MM.1S (cell line): ENCODE data around the gene ABO.

Source experiments
- DNase-seq: peaks from one replicate; pipeline ENCODE4 v3.0.0-alpha.2; 2015
- H2AFZ ChIP-seq: fragments of 300-600 bp; sonication (generic); 2 replicates; pipeline ENCODE4 v1.6.0; 2016; ENCODE audit warnings: antibody characterized with exemption, low read length
- H3F3A ChIP-seq: fragments of 300-600 bp; sonication (generic); 2 replicates; pipeline ENCODE4 v1.6.1; 2016; ENCODE audit warnings: mild to moderate bottlenecking, antibody characterized with exemption, low read length, moderate library complexity, mixed read lengths; ENCODE audit not compliant: insufficient read depth
- H3K27ac ChIP-seq: fragments of 300-600 bp; sonication (generic); 2 replicates; pipeline ENCODE4 v1.5.1; 2016; ENCODE audit warnings: mild to moderate bottlenecking, low read length
- H3K27me3 ChIP-seq: fragments of 300-600 bp; sonication (generic); replicated peaks from 2 replicates; pipeline ENCODE4 v1.6.0; 2016; ENCODE audit warnings: low read length; ENCODE audit not compliant: insufficient read depth
- H3K36me3 ChIP-seq: fragments of 300-600 bp; sonication (generic); replicated peaks from 2 replicates; pipeline ENCODE4 v1.6.1; 2016; ENCODE audit warnings: mild to moderate bottlenecking, low read length, mixed read lengths; ENCODE audit not compliant: insufficient read depth
- H3K4me1 ChIP-seq: fragments of 300-600 bp; sonication (generic); 2 replicates; pipeline ENCODE4 v1.6.1; 2016; ENCODE audit warnings: low read length, mixed read lengths
- H3K4me2 ChIP-seq: fragments of 300-600 bp; sonication (generic); 2 replicates; pipeline ENCODE4 v1.6.0; 2016; ENCODE audit warnings: low read depth, low read length
- H3K4me3 ChIP-seq: fragments of 300-600 bp; sonication (generic); 2 replicates; pipeline ENCODE4 v1.5.1; 2016; ENCODE audit warnings: low read length, mixed read lengths
- H3K79me2 ChIP-seq: fragments of 300-600 bp; sonication (generic); 2 replicates; pipeline ENCODE4 v1.6.1; 2016; ENCODE audit warnings: mixed run types, low read length, mixed read lengths
- H3K9ac ChIP-seq: fragments of 300-600 bp; sonication (generic); 2 replicates; pipeline ENCODE4 v1.6.1; 2016; ENCODE audit warnings: low read length, mixed read lengths
- H3K9me2 ChIP-seq: fragments of 300-600 bp; sonication (generic); replicated peaks from 2 replicates; pipeline ENCODE4 v1.6.1; 2016; ENCODE audit warnings: mild to moderate bottlenecking, low read length, mixed read lengths; ENCODE audit not compliant: insufficient read depth
- H3K9me3 ChIP-seq: fragments of 300-600 bp; sonication (generic); replicated peaks from 2 replicates; pipeline ENCODE4 v1.6.1; 2016; ENCODE audit warnings: mild to moderate bottlenecking, low read length, mixed read lengths; ENCODE audit not compliant: insufficient read depth
- H4K20me1 ChIP-seq: fragments of 300-600 bp; sonication (generic); 2 replicates; pipeline ENCODE4 v1.6.1; 2016; ENCODE audit warnings: mild to moderate bottlenecking, low read length, moderate library complexity, mixed read lengths; ENCODE audit not compliant: insufficient read depth
- CTCF ChIP-seq: fragments of 300-600 bp; sonication (generic); IDR thresholded peaks from 2 replicates; pipeline ENCODE4 v1.5.1; 2016; ENCODE audit warnings: antibody characterized with exemption, low read length, mixed read lengths
- EZH2 ChIP-seq: fragments of 300-600 bp; sonication (generic); optimal IDR thresholded peaks from 2 replicates; pipeline ENCODE3; 2017; ENCODE audit warnings: low read depth, mild to moderate bottlenecking, antibody characterized with exemption, low read length, mixed read lengths
- EZH2phosphoT487 ChIP-seq: fragments of 300-600 bp; sonication (generic); IDR thresholded peaks from 2 replicates; pipeline ENCODE4 v1.6.1; 2018; ENCODE audit warnings: antibody characterized with exemption, low read length

The ABO gene

GRCh38 chr9:133247632-133248031 lies 27.4 kb downstream of the ABO start:
- no peak overlapping the region for H3K9ac ChIP-seq
- no peaks in the 10 kb centered on the region for H3K9me3 ChIP-seq
- H3K4me2 ChIP-seq = no peak overlapping the region
- no peak overlapping the region for H3K27ac ChIP-seq
- H4K20me1 ChIP-seq = no peaks in the 10 kb centered on the region
- no peaks in the 10 kb centered on the region for H3K4me1 ChIP-seq
- no peak for DNase-seq
- no peak overlapping the region for H3K4me3 ChIP-seq
- no peak overlapping the region for H2AFZ ChIP-seq
- H3K27me3 ChIP-seq = peaks cover 100% of the 10 kb centered on the region
- H3F3A ChIP-seq = no peaks in the 10 kb centered on the region
- no peaks in the 10 kb centered on the region for H3K36me3 ChIP-seq
- no peaks in the 10 kb centered on the region for H3K9me2 ChIP-seq
- H3K79me2 ChIP-seq = no peaks in the 10 kb centered on the region
- TF ChIP-seq EZH2 (no peak), EZH2phosphoT487 (no peak), CTCF (no peak)

- Histone ChIP-seq H3K36me3 (no peaks in the 10 kb centered on the region), H2AFZ (no peak overlapping the region), H4K20me1 (no peaks in the 10 kb centered on the region), H3K9me3 (no peaks in the 10 kb centered on the region), H3K4me1 (no peaks in the 10 kb centered on the region), H3K9me2 (no peaks in the 10 kb centered on the region), H3K27ac (no peak overlapping the region), H3K79me2 (no peaks in the 10 kb centered on the region), H3K4me2 (no peak overlapping the region), H3K4me3 (no peak overlapping the region), H3K27me3 (peaks cover 98% of the 10 kb centered on the region), H3K9ac (no peak overlapping the region), H3F3A (no peaks in the 10 kb centered on the region)
- no peak for DNase-seq
- TF ChIP-seq EZH2 (no peak), CTCF (no peak), EZH2phosphoT487 (no peak)
These were observed 28.0 kb downstream of the ABO start for GRCh38 chr9:133246991-133247390.

GRCh38 chr9:133246562-133246961 lies 28.4 kb downstream of the ABO start:
- no peaks in the 10 kb centered on the region for H3K36me3 ChIP-seq

More at GRCh38 chr9:133246562-133246961, 28.4 kb downstream of the ABO start:
- H3K4me3 ChIP-seq = no peak overlapping the region
- DNase-seq = no peak
- H3K9me3 ChIP-seq = no peaks in the 10 kb centered on the region
- H3K9me2 ChIP-seq = no peaks in the 10 kb centered on the region
- H3K4me2 ChIP-seq = no peak overlapping the region
- no peaks in the 10 kb centered on the region for H3K4me1 ChIP-seq
- TF ChIP-seq EZH2phosphoT487 = no peak
- TF ChIP-seq EZH2 = no peak
- no peak for TF ChIP-seq CTCF
- H3K79me2 ChIP-seq = no peaks in the 10 kb centered on the region
- no peak overlapping the region for H3K27ac ChIP-seq
- H3K27me3 ChIP-seq = peaks cover 98% of the 10 kb centered on the region
- no peak overlapping the region for H3K9ac ChIP-seq
- no peaks in the 10 kb centered on the region for H3F3A ChIP-seq
- H4K20me1 ChIP-seq = no peaks in the 10 kb centered on the region
- H2AFZ ChIP-seq = no peak overlapping the region
